HuH-7 (cell line): ENCODE data around the gene GALNT12.
A peak's percentile ranks its signal among the peaks of the same experiment; 100 is the strongest.

ENCODE experiments used
- DNase-seq: peaks from one replicate; pipeline ENCODE4 v3.0.0; 2011; ENCODE audit warnings: low spot score

GALNT12 gene

DNA sequence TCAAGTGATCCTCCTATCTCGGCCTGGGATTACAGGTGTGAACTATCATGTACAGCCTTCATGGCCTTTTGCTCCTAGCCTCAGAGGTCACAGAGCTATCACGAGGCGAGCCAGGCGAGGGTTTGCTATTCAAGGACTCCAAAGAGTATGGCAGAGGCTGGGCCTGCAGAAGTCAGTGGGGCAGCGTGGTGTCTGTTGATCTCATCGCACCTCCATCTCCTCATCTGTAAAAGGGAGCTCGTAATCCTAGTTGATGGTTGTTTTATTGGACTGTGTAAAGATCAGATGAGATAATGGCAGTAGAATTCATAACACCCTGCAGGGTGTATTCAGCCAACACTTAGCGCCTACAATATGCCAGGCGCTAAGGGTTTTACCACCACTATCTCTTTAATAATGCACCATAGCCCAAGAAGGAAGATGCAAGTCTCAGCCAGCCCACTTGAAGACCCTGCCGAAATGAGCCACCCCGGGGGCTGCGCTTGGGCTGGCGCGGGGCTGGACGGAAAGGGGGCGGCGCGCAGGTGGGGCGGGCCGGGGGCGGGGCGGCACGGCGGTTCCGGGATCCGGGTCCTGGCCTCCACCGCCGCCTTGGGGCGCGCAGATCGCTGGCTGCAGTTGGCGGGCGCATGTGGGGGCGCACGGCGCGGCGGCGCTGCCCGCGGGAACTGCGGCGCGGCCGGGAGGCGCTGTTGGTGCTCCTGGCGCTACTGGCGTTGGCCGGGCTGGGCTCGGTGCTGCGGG, at the start of gene GALNT12:
Gene GALNT12, plus strand, starts transcription at position 601 of the 744 bp plus-strand sequence. Its CDS starts 29 bp downstream, at position 630.
- DNase-seq = no peak

DNA sequence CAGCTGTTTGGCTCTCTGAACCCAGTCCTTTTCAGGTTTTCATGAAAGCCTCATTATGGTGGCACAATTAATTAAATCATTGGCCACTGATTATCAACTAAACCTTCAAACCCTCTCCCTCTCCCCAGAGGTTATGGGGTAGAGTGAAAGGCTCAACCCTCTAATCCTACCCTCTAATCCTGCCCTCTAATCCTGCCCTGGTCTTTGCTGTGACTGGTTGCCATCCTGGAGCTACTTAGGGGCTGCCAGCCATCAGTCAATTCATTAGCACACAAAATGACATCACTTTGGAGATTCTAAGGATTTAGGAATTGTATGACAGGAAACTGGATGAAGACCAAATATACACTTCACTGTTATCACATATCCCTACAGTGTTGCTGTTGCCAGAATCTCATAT, 47.2 kb upstream of the GALNT12 start:
- DNase-seq = no peak

GRCh38 chr9:98763986-98764745, 43.3 kb upstream of the GALNT12 start:
- DNase-seq = no peak

- DNase-seq = no peak
Observed at GRCh38 chr9:98765256-98765655, 42.2 kb upstream of the GALNT12 start.

DNA sequence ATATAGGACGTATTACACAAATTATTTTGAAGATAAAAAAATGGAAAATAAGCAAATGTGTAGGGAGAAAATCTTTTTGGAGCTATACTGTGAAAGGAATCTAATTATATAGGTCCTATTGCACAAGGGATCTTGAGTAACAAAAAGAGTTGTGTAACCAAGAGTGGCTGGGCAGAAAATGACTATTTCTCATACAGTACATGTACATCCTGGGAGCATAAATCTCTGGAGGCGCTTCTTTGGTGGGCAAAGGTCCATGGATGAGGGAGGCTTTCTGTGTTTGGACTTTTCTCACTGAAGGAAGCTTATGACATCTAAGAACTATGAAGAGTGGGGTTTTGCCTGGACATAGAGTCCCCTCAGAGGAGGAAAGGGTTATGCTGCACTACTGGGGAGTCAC, 40.9 kb upstream of the GALNT12 start:
- no peak for DNase-seq

DNA sequence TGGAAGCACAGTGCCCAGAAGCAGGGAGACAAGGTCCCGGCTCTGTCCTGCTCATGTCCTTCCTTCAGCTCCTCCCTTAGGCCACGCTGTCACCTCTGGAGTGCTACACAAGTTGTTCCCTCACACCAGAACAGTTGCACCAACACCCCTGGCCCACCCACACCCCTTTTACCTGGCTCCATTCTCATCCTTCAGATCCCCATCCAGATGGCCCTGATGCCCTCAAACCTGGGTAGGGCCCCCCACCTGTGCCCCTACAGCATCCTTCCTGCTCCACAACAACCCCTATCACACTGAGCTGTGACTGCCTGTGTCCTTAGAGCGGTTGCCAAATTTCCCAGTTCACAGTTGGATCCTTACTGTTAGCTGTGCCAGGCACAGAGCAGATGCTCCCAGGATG, 40.3 kb upstream of the GALNT12 start:
- DNase-seq = no peak

GRCh38 chr9:98767915-98768314, 39.6 kb upstream of the GALNT12 start:
- DNase-seq = no peak

DNA sequence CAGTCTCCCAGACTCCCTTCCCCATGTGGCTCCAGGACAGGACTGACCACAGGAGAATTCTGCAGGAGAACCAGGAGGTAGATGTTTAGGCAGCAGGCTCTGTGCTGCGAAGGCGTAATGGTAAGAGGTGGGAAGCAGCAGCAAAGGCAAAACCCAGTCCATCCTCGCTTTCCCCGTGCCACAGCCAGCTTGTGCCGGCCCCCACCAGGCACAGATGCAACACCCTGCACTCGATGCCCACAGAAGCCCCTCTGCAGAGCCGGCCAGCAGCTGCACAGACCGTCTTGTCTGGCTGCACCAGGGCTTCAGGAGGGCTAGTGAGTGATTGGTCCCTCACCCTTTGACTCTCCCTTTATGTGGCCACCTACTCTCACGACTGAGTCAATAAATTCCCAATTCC, 39.1 kb upstream of the GALNT12 start:
- no peak for DNase-seq

- DNase-seq = no peak
Observed at GRCh38 chr9:98770717-98771116, 36.8 kb upstream of the GALNT12 start.

GRCh38 chr9:98771209-98771874, 36.1 kb upstream of the GALNT12 start:
- no peak for DNase-seq

DNA sequence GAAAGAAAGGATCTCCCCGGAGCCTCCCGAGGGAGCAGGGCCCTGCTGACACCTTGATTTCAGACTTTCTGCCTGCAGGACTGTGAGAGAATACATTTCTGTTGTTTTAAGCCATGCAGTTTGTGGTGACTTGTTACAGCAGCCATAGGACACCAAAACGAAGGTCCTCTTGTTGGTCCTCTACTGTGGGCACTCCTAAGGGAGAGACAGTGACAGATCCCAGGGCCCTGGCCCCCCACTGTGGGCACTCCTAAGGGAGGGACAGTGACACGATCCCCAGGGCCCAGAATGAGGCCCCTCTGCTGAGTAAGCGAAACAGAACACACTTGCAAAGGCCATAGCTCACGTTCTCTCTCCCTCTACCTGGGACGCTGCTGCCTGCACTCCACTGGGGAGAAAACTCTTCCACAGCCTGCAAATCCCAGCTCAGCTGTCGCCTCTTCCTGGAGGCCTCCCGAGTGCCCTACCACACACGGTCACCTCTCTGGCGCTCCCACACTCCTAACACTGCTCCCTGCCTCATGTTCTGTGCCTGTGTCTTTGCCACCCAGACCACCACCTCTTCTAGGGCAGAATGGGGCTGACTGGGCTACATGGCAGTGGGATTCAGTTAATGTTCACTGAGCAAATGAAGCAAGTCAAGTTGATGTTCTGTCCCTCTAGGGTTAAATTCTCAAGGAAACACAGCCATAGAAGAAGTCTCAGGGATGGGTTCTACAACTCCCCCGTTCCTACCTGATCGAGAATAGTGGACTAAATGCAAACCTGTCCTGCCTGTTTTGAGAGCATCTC, 34.9 kb upstream of the GALNT12 start:
- no peak for DNase-seq

GRCh38 chr9:98773721-98774120, 33.7 kb upstream of the GALNT12 start:
- DNase-seq = no peak

DNA sequence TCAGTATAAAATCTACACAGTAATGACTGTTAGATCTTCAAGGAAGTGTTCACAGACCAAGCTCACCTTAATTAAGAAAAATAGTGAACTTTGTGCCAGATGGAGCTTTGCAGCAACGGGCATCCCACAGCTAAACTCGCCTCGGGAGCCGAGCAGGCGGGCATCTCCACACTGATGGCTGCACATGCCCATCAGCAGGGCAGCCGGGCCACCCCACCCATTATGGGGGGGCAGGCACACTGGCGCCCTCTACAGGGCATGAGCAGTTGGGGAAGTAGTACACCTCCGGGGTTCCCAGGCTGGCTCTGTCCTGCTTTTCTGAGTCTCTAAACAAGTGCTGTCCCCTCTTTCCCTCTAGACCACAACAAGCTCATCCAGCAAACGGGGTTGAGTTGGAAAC, 32.7 kb upstream of the GALNT12 start:
- no peak for DNase-seq

DNA sequence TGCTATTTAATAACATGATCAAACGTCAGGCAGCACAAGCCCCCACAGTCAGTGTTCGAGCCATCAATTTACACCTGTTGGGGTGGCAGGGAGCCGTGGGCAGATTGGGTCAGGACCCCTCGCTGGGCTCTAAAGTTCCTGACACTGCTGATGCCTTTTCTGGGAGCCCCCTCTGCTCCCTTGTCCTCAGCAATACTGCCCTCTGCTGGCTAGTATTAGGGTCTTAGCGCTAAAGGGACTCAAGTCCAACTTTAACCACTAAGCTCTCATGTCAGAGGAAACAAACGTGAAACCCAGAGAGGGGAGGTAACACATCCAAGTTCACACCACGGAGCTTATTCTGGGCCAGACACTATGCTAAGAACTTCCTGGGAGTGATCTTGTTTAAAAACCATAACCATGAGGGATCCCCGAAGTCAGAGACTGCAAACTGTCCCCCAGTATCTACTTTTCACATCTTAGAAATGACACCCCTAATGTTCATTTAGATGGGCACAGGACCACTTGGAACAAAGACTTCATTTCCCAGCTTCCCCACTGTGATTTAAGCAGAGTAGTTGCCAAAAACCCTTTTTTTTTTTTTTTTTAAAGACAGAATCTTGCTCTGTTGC, 31.5 kb upstream of the GALNT12 start:
- DNase-seq = peak; percentile 84

GRCh38 chr9:98777618-98778017, 29.9 kb upstream of the GALNT12 start:
- no peak for DNase-seq

DNA sequence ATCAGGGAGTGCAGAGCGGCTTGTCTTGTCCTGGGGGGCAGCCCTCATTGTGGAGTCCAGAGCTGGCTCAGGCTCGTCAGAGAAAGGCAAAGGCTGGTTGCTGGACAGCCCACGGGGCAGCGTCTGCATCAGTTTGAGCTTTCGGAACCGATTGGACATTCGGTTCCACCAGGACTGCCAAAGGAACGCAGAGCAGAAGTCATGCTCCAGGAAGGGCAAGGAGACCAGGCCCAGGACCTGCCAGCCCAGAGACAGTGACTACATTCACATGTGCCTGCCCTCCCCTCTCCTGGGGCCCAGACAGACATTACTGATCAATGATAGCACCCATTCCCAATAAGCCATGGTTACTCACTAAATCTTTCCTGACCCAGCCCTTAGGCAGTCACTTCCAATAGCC, 29.2 kb upstream of the GALNT12 start:
- no peak for DNase-seq

GRCh38 chr9:98778711-98779530, 28.5 kb upstream of the GALNT12 start:
- DNase-seq = peak; percentile 70

DNA sequence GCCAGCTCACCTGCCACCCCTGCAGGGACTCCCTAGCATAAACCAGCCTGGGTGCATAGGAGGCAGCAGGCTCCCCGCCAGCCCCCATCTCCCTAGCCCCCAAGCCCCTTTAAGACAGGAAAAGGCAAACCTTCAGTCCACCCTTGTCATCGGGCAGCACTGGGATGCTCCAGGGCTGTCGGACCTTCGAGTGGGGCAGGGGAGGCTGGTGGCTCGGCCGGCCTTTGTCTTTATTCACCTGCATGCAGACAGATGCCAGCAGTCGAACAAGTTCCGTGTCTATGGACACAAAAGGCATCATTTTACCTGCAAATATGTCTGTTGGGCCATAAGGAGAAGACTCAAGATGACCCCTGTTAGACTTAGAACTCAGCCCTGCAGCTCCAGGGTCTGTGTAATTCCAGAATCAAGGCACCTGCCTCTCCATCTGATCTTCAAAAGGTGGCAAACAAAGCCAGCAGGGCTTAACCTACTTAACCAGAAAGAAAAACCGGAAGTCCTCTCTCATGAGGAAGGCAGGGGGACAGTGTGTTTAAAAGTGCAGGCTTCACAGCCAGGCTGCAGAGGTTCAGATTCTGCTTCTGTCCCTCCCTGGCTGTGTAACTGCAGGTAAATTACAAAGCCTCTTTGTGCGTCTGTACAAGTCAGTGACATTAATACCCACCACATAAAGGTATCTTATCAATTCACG, 27.3 kb upstream of the GALNT12 start:
- DNase-seq = no peak

- peak; percentile 73 for DNase-seq
Observed at GRCh38 chr9:98781588-98782383, 25.7 kb upstream of the GALNT12 start.
